Urothelium cell line (cell line): Measurements from ENCODE around the gene EYS.
"Not testable (repeated sequence)": the region's sequence is repeated elsewhere in the genome, so short reads cannot be mapped to it uniquely, and the experiment has no call there.

Experiments used
- DNase-seq: peaks from one replicate; pipeline ENCODE4 v3.0.0; 2011; ENCODE audit warnings: low spot score, mixed read lengths
- FAIRE-seq: peaks from 2 replicates; lab custom pipeline; 2011; peaks lifted over from hg19 to GRCh38; lab: Jason Lieb, UNC

Gene EYS

DNA sequence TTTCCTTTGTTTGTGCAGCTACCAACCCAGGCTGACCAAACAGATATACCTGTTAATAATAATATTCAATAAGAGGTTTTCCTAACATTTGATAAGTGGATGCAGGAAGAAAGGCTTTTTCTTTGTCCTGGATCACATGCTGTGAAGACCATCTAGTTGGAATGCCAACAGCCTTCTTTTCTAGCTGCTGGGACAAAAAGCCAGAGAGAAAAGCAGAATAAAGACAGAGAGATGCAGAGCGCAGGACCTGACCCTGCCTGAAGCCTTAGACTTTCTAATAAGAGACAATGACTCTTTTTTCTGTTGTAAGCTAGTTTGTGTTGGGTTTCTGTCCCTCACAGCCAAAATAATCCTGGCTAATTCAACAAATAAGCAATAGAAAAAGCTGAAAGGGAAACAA lies 1763.2 kb downstream of the EYS start:
- no peak for FAIRE-seq
- DNase-seq = no peak

DNA sequence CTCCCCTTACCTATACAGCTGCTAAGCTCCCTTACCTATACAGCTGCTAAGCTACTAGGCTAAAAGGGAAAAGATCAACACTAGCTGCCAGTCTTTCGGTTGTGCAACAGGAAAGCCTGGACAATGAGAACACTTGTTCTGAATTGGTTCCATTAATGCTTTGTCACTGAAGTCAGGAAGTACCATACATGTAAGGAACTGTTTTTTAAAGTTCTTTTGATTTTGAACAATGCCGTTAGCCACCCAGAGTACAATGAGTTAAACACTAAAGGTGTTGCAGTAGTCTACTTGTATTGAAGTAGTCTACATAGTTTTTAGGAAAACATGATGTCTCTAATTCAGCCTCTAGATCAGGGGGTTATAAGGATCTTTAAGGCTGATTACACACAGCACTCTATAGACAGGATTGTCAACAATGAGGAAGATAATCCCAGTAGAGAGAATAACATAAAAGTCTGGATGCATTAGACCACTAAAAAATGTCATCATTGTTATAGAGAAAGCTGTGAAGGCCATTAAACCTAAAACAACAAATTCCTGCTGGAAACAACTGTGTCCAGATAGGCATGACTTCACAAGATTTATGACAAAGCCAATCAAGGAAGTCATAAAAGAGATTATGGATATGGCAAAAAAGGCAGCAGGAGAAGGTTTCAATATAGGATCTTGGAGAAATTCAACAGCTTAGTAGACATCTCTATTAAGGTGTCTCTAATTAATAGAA lies 1765.1 kb downstream of the EYS start:
- no peak for FAIRE-seq
- DNase-seq = no peak

DNA sequence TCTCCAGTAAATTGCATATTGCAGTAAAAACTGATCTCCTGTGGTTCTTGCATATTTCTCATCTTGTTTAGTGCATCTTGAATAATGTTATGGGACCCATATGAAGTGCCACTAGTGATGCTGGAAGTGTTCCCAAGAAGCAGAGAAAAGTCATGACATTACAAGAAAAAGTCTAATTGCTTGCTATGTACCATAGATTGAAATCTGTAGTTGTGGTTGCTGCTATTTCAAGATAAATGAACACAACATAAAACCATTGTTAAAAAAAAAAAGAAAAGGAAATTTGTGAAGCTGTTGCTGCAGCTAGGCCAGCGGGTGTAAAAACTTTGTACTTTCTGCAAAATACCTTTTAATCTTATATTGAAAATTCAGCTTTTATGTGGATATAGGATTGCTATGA lies 1767.0 kb downstream of the EYS start:
- DNase-seq (no peak), FAIRE-seq (no peak)

DNA sequence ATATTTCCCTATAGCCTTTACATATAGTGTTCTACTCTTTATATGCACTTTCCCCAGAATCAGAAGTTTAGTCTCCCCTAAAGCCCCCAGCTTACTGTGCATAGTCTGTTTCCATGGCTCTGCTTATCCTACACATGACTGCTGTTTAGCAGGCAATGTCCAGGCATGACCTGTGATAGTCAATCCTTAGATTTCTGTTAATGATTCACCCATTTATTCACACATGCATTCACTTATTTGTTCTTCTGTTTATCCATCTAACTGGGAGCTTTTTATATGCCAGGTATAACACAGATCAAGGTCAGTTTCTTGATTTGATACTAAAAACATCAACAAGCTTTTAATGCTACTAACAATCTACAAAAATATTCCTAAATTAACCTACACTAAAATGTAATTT lies 1770.6 kb downstream of the EYS start:
- no peak for DNase-seq
- no peak for FAIRE-seq

DNA sequence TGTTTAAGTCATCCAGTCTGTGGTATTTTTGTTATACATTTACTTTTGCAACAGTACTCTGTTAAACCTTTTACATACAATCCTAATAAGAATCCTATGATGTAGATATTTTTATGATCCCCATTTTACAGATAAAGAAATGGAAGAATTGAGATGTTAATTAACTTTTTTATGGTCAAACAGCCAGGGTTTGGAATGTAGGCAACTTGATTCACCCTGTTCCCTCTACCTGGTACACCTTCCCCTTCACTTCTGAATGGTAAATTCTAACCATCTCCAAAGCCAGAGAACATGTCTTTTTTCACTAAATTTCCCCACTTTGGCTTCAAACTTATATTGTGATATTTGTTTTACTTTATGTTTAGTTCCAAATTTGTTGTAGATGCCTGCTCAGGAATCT lies 1771.3 kb downstream of the EYS start:
- DNase-seq (no peak), FAIRE-seq (no peak)

DNA sequence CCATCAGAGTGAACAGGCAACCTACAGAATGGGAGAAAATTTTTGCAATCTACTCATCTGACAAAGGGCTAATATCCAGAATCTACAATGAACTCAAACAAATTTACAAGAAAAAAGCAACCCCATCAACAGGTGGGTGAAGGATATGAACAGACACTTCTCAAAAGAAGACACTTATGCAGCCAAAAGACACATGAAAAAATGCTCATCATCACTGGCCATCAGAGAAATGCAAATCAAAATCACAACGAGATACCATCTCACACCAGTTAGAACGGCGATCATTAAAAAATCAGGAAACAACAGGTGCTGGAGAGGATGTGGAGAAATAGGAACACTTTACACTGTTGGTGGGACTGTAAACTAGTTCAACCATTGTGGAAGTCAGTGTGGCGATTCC lies 1773.1 kb downstream of the EYS start:
- not testable (repeated sequence) for DNase-seq, FAIRE-seq

DNA sequence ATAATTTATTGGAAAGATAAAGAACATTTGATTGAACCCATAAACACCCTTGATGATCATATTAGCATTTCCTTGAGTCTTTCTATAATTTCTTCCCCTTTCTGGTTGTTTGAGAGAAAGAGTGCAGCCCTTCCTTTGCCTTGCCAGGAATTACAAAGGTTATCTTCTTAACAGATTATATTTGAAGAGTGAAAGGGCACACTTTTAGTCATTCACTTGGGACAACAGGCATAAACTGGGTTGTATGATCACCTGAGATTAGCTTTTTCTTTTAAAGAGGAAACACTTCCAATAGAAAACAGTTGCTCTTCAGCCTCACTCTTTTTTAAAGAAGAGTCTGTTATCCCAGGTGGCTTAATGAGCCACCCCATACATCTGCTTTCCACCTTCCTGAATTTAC lies 1776.2 kb downstream of the EYS start:
- FAIRE-seq (no peak), DNase-seq (no peak)

DNA sequence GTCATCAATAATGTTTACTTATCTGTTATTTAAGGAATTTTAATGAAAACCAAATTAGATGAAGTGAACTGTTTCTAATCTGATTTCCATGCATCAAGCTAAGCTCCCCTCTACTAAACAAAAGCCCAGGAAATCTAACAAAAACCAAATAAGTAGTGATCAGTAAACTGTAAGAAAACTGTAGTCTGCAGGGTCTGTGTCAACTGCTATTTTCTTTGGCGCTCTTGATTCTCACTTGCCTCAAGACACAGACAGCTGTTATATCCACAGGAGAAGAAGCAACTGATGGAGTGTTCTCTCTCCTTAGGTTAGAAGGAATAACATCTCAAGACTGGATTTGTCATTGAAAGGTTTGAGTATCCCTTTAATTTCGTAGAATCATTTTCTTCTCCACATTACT lies 1777.9 kb downstream of the EYS start:
- FAIRE-seq (no peak), DNase-seq (no peak)

DNA sequence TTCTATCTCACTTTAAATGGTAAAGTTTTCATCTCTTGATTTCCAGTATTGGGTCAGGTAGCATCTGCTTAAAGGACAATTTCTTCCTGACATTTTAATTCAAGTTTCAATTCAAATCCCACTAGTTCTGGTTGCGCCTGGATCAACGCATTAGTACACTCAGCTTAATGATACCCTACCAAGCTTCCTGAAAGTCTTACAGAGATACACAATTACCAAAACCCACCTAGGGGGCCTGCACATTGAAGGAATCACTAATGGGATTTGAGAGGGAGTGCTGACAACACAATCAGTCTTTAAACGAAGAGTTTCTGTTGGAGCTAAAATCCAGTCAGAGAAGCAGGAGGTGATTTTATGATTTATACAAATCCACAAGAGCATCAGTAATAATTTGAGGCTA lies 1778.4 kb downstream of the EYS start:
- no peak for FAIRE-seq
- DNase-seq = no peak

DNA sequence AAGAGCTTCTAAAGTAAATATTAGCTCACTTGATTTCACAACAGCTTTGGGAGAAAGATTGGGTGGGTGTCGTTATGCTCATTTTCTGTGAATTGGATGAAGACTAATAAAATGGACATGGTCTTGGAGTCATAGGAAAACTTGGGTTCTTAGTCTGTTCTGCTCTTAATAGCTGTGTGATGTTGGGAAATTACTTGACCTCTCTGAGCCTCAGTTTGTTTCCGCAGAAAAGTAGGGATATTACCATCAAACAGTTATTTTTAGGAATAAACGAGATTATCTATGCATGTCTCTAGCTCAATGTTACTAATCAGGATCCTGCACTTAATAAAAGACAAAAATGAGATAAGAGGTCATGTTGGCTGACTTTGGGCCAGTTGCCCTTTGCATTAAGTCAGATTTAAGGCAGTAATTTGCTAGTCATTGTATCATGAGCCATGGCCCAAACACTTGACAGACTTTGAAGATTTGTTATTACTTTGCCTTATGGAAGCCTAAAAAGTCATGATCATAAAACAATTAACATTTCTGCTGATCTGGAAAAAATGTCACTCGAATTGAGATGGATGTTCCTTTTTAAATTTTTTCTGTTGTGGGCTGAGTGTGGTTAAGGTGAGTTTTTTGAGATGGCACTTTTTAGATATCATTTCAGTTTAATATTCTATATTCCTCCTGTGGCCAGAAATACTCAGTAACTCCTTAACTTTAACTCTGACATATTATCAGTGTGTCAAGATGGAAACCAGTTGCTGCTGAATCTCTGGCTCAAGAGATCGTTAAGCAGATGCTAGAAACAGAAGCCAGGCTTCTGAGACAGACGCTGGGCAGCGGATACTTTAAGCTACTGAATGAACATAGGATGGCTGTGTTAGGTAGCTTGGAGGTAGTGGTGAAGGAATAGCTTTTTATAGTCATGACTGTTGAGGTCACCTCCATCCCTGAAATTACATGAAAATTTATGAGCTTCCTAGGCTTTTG lies 1779.8 kb downstream of the EYS start:
- no peak for FAIRE-seq
- DNase-seq = no peak

DNA sequence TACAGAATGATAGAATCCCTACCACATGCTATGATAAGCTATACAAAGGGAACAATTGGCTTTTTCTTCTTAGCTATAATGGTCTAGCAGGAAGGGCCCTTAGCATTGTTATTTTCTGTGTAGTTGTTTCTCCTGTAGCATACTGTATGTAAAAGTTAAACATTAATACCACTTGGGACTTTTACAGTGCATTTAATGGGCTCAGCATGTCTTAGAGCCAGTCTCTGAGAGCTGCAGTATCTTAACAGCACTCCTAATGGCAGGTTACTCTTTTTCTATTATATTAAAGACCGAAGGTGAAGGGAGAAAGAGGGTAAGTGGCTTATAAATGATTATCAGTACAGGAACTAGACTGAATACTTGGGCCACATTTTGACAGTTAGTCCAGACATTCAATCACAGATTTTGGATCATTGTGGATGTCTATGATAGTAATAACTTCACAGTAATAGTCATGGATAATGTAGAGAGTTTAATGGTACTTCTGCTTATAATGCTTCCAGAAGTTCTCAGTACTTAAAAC lies 1780.7 kb downstream of the EYS start:
- FAIRE-seq (no peak), DNase-seq (no peak)

DNA sequence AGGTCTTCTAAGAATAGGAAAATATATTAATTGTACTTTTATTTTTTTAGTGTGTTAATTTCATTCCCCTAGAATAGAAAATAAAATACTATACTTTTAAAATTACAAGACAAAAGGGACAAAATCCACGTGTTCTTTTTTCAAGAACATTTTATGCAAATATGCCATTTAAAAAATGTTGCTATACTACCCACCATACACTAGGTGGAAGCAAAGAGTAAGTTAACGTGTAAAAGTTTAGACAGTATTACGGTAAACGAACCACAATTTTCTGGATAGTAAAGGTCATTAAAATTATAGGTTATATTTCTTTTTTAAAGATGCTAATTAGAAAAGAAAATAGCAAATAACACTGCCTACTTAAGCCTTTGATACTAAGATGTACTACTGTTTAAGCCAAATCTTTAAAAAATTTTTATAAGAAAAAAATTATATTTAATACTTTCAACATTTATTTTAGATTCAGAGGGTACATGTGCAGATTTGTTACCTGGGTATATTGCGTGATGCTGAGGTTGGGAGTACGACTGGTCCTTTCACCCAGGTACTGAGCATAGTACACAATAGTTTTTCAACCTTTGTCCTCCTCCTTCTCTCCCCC lies 1783.8 kb downstream of the EYS start:
- no peak for FAIRE-seq

DNA sequence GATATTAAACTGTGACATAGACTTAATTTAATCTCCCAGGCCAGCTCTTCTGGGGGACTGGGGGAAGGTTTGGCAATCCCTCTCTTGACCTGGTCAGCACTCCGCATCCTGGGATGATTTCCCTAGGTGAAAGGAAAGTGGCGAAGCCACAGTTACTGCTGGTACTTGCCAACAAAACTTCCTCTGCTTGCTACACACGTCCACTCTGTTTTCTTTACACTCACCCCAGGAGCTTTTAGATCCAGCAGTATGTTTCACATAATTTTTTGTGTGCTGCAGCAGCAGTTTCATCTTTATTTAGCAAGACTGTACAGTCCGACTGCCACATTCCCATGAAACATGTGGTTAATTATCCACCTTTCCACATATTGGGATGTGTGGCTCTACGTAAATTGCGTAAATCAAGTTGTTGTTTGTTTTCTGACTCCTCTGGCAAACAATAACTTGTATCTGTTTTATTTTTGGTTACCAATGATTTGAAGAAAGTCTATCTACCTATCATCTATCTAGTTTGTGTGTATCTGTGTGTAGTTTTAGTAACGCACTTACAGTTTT lies 1787.4 kb downstream of the EYS start:
- FAIRE-seq = no peak
- no peak for DNase-seq

More for the DNA sequence above, 1783.8 kb downstream of the EYS start:
- DNase-seq = peak; percentile 42

DNA sequence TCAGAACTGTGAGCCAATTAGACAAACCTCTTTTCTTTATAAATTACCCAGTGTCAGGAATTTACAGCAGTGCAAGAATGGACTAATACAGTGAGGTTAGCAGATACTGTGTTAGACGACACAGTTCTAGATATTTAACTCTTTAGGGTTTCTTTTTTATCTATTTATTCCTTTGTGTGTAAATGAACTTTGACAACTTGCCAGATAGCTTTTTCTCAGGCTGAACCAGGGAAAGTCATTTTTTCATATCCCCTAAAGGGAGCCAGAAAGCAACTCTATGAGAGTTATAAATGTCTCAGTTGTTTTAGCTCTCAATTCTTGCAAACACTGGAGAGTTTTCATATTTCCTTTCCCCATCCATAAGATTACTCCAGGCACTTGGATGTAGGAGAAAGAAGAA lies 1794.1 kb downstream of the EYS start:
- no peak for FAIRE-seq

DNA sequence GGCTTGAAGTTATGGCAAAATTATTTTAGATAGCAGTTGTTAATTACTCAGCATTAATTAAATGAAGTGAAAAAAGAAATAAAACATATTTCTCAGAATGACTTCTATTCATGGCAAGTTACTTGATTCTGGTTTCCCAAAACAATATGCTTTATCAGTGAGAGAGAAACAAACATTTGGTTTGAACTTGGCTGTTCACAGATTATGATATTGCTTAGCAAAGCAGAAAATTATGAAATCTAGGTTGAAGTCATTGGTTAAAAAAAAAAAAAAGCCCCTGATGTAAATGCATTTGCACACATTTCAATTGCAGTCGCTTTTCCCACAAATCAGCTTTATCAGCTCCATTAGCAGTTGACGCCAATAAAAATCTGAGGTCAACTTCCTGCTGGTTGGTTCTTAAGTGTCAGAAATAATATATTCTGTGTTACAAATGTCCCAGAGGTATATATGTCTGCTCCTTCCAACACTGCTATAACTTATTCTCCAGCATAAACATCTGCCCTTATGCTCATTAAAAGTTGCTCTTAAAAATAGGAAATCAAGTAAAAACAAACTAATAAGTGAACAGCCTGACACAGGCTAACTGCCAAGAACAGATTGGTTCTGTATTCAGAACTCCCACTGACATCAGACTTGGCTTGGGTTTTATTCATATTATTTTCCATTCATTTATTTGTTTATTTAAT lies 1796.0 kb downstream of the EYS start:
- DNase-seq (no peak), FAIRE-seq (no peak)

More for the DNA sequence above, 1794.1 kb downstream of the EYS start:
- DNase-seq = no peak

DNA sequence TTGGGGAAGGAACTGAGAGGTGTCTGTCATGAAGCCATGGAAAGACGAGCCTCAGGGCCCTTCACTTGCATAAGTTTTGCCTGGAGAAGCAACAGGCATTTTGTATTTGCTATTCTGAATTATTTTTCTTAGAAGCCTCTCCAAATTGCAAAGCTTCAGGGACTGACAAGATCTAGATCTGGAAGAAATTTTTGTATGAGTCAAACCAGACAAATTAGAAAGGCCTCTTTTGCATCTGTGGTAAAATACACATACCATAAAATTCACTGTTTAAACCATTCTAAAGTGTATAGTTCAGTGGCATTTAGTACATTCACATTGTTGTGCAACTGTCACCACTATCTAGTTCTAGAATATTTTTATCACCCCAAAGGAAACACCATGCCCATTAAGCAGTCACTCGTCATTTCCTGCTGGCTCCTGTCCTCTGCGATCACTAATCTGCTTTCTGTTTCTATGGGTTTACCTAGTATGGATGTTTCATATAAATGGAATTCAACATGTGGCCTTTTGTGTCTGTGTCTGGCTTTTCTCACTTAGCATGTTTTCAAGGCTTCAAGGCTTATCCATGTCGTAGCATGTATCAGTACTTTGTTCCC lies 1802.3 kb downstream of the EYS start:
- FAIRE-seq (no peak), DNase-seq (no peak)

DNA sequence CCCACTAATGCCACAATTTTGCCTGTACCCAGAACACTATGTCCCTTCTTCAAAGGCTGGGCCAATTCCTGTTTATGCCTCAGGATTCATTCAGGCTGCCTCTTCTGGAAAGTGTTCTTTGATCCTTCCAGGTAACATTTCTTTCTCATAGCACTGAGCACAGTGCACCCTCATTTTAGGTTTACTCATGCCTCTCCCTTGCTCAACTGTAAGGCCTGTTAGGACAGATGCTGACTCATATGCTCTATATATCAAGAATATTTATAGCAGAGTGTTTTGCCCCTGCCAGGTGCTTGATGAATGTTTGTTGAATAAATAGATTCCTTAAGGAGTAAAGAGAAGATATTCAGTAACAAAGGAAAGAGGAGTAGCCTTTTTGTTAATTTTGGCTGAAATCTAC lies 1807.5 kb downstream of the EYS start:
- DNase-seq (peak; percentile 21), FAIRE-seq (no peak)

DNA sequence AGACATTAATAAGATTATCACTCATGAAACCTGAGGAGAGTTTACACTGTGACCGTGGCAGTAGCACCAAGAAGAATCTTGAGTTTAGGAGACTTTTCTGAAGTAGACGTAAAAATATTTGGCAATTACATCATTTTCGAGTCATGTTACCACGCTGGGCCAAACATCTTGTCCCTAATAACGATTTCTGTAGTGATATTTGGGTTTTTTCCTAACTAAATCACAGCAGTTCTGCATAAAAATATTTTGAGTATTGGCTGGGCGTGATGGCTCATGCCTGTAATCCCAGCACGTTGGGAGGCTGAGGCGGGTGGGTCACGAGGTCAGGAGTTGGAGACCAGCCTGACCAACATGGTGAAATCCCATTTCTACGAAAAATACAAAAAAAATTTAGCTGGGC lies 1809.1 kb downstream of the EYS start:
- no peak for DNase-seq
- FAIRE-seq = no peak

DNA sequence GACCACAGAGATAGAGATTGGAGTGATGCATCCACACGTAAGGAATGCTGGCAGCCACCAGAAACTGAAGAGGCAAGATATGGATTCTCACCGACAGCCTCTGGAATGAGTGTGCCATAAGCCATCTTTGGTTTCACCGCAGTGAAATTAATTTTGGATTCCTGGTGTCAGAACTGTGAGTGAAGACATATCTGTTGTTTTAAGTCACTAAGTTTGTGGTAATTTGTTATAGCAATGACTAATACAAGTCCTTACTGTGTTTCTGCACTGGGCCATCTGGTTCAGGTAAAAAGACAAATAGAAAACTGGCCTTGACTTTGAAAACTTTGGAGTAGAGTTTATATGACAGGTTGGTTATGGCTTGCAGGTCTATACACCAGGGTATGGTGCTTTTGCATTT lies 1809.6 kb downstream of the EYS start:
- DNase-seq (peak; percentile 27), FAIRE-seq (no peak)

DNA sequence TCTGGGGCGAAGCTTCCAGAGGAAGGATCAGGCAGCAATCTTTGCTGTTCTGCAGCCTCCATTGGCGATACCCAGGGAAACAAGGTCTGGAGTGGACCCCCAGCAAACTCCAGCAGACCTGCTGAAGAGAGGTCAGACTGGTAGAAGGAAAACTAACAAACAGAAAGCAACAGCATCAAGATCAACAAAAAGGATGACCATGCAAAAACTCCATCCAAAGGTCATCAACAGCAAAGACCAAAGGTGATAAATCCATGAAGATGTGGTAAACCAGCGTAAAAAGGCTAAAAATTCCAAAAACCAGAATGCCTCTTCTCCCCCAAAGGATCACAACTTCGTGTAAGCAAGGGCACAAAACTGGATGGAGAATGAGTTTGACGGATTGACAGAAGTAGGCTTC lies 1818.6 kb downstream of the EYS start:
- no peak for FAIRE-seq
- no peak for DNase-seq
